Left colon (tissue), 2 donors: ENCODE measurements around the gene IGLL5. TPM values are rescaled to one million over a fixed set of nuclear protein-coding genes. Genes with fewer than 3 reads are reported as not detected.

Source experiments
- ATAC-seq: fragments of 200-7000 bp; cut with Tn5 transposase; one replicate; pipeline ENCODE4 v1.9.1; 2020; ENCODE audit warnings: mild to moderate bottlenecking, moderate library complexity
- DNase-seq, 2 donors: peaks; one replicate each; pipeline ENCODE4 v3.0.0-alpha.2; 2020
- intact Hi-C, 2 donors: fragments of 100-400 bp; cut with DNase I in 1 of 2; cut with micrococcal nuclease in 1 of 2; formaldehyde crosslinking; loops; one replicate each; pipeline versions ENCODE4 v1.11.2 to v1.14.0; 2022; cut with DNase I, micrococcal nuclease
- total RNA-seq, 2 donors: library from RNA; stranded (reverse); fragmentation: NEBNext Ultra II Directional; extraction: Animal tissue kit (Norgen Biotek cat#: 25700); gene quantifications; one replicate each; pipeline ENCODE4 v1.2.1, GENCODE V29; 2021
- donor health status: DM: no; HTN: no; CAD: no.
- donor health status: DM: yes; HTN: yes; CAD: no.

The IGLL5 gene
- total RNA-seq, 2 donors from 2014 or later: 5.5 to 40.7 TPM

- no peak for DNase-seq
- no peak for ATAC-seq
- intact Hi-C loops: no loop called here
These were observed 21.5 kb downstream of the IGLL5 start for GRCh38 chr22:22908941-22909604.

GRCh38 chr22:22909605-22910271 lies 22.1 kb downstream of the IGLL5 start:
- no peak for ATAC-seq
- no peak for DNase-seq

GRCh38 chr22:22910272-22911240 lies 22.9 kb downstream of the IGLL5 start:
- intact Hi-C loops: no loop called here
- ATAC-seq (no peak), DNase-seq (no peak)

More at GRCh38 chr22:22909605-22910271, 22.1 kb downstream of the IGLL5 start:
- intact Hi-C loops: no loop called here

- intact Hi-C loops: no loop called here
- DNase-seq: no peak
- ATAC-seq: no peak
These were observed 23.9 kb downstream of the IGLL5 start for GRCh38 chr22:22911327-22912134.

GRCh38 chr22:22912135-22912987 lies 24.7 kb downstream of the IGLL5 start:
- no peak for DNase-seq
- intact Hi-C loops: no loop called here
- no peak for ATAC-seq

- intact Hi-C loops: no loop called here
- ATAC-seq: no peak
- DNase-seq: no peak
These were observed 25.3 kb downstream of the IGLL5 start for GRCh38 chr22:22912988-22913253.

- ATAC-seq (no peak), DNase-seq (no peak)
- intact Hi-C loops: no loop called here
These were observed 26.4 kb downstream of the IGLL5 start for GRCh38 chr22:22913989-22914388.

GRCh38 chr22:22914726-22915669 lies 27.4 kb downstream of the IGLL5 start:
- intact Hi-C loops: no loop called here
- DNase-seq: no peak
- ATAC-seq: no peak

- DNase-seq (no peak), ATAC-seq (no peak)
- intact Hi-C loops: no loop called here
These were observed 28.0 kb downstream of the IGLL5 start for GRCh38 chr22:22915670-22916035.

GRCh38 chr22:22916215-22916951 lies 28.8 kb downstream of the IGLL5 start:
- intact Hi-C loops: no loop called here
- ATAC-seq (no peak), DNase-seq (no peak)

GRCh38 chr22:22916952-22917290 lies 29.3 kb downstream of the IGLL5 start:
- ATAC-seq (no peak), DNase-seq (no peak)
- intact Hi-C loops: no loop called here

GRCh38 chr22:22917377-22917776 lies 29.8 kb downstream of the IGLL5 start:
- ATAC-seq (no peak), DNase-seq (no peak)
- intact Hi-C loops: no loop called here

GRCh38 chr22:22918297-22918965 lies 30.8 kb downstream of the IGLL5 start:
- DNase-seq (no peak), ATAC-seq (no peak)
- intact Hi-C loops: no loop called here

GRCh38 chr22:22919041-22919440 lies 31.4 kb downstream of the IGLL5 start:
- DNase-seq (no peak), ATAC-seq (no peak)
- intact Hi-C loops: no loop called here

- no peak for DNase-seq
- intact Hi-C loops: no loop called here
- ATAC-seq: no peak
These were observed 32.6 kb downstream of the IGLL5 start for GRCh38 chr22:22920104-22920654.
